ENCODE results near the gene GPC6.

Gene GPC6

GRCh38 chr13:94033098-94033497 lies 806.5 kb downstream of the GPC6 start:
- Histone ChIP-seq H3K27me3 (ENCODE audit: low read depth, low read length) (no peaks in the 10 kb centered on the region), H3K9me3 (ENCODE audit: control insufficient read depth in 1 of 2, low read length in 2 of 2) (no peaks in the 10 kb centered on the region), H3K36me3 (ENCODE audit: control insufficient read depth in 1 of 2, insufficient read depth in 2 of 2, low read length in 2 of 2) (no peaks in the 10 kb centered on the region), H3K4me3 (ENCODE audit: low read depth in 1 of 2, low read length in 2 of 2) (no peak overlapping the region), H3K27ac (ENCODE audit: low read length) (no peak overlapping the region), H3K4me1 (ENCODE audit: control insufficient read depth in 1 of 2, insufficient read depth in 2 of 2, low read length in 2 of 2) (no peaks in the 10 kb centered on the region)

DNA sequence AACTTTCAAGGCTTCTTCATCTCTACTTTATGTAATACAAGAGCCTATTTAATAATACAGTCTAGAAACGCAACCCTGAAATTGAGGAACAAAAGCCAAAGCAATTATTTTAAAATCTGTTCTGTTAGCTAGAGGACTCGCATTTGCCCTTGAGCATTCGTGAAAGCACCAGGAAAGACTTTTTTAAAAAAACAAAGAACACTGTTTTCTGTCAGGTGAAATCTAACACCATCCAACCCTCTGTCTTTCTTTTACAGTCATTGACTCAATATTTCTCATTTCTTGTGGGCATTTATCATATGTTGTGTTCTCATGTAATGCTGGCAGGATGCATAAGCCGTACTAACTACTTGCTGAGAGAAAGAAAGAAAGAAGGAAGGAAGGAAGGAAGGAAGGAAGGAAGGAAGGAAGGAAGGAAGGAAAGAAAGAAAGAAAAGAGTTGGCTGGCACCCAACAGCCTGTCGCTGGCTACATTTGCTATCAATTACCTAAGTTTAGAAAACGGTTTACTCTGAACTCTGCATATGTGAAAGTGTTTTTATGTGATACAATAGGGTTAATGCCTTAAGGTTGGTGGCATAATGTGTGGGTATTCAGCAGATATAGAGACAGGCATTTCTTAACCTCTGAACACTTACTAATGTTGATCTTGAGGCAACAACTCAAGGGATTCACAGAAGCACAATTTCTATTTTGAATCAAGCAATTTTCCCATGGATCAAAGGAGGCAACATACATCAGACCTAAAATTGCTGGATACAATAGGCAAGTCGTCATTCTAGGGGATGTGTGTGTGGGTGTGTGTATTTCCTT lies 807.4 kb downstream of the GPC6 start:
- Histone ChIP-seq H3K4me1 (ENCODE audit: control insufficient read depth in 1 of 2, insufficient read depth in 2 of 2, low read length in 2 of 2) (no peaks in the 10 kb centered on the region), H3K36me3 (ENCODE audit: control insufficient read depth in 1 of 2, insufficient read depth in 2 of 2, low read length in 2 of 2) (no peaks in the 10 kb centered on the region), H3K4me3 (ENCODE audit: low read depth in 1 of 2, low read length in 2 of 2) (no peak overlapping the region), H3K9me3 (ENCODE audit: control insufficient read depth in 1 of 2, low read length in 2 of 2) (no peaks in the 10 kb centered on the region), H3K27me3 (ENCODE audit: low read depth, low read length) (no peaks in the 10 kb centered on the region), H3K27ac (ENCODE audit: low read length) (no peak overlapping the region)

- Histone ChIP-seq H3K9me3 (ENCODE audit: control insufficient read depth in 1 of 2, low read length in 2 of 2) (no peaks in the 10 kb centered on the region), H3K4me1 (ENCODE audit: control insufficient read depth in 1 of 2, insufficient read depth in 2 of 2, low read length in 2 of 2) (no peaks in the 10 kb centered on the region), H3K27me3 (ENCODE audit: low read depth, low read length) (no peaks in the 10 kb centered on the region), H3K4me3 (ENCODE audit: low read depth in 1 of 2, low read length in 2 of 2) (no peak overlapping the region), H3K27ac (ENCODE audit: low read length) (no peak overlapping the region), H3K36me3 (ENCODE audit: control insufficient read depth in 1 of 2, insufficient read depth in 2 of 2, low read length in 2 of 2) (no peaks in the 10 kb centered on the region)
These were observed 823.4 kb downstream of the GPC6 start for GRCh38 chr13:94050039-94050438.

GRCh38 chr13:94050686-94051085 lies 824.1 kb downstream of the GPC6 start:
- no peaks in the 10 kb centered on the region for H3K4me1 ChIP-seq (ENCODE audit: control insufficient read depth in 1 of 2, insufficient read depth in 2 of 2, low read length in 2 of 2)
- no peaks in the 10 kb centered on the region for H3K27me3 ChIP-seq (ENCODE audit: low read depth, low read length)
- H3K36me3 ChIP-seq (ENCODE audit: control insufficient read depth in 1 of 2, insufficient read depth in 2 of 2, low read length in 2 of 2) = no peaks in the 10 kb centered on the region
- H3K27ac ChIP-seq (ENCODE audit: low read length) = no peak overlapping the region
- H3K4me3 ChIP-seq (ENCODE audit: low read depth in 1 of 2, low read length in 2 of 2) = no peak overlapping the region
- H3K9me3 ChIP-seq (ENCODE audit: control insufficient read depth in 1 of 2, low read length in 2 of 2) = no peaks in the 10 kb centered on the region

DNA sequence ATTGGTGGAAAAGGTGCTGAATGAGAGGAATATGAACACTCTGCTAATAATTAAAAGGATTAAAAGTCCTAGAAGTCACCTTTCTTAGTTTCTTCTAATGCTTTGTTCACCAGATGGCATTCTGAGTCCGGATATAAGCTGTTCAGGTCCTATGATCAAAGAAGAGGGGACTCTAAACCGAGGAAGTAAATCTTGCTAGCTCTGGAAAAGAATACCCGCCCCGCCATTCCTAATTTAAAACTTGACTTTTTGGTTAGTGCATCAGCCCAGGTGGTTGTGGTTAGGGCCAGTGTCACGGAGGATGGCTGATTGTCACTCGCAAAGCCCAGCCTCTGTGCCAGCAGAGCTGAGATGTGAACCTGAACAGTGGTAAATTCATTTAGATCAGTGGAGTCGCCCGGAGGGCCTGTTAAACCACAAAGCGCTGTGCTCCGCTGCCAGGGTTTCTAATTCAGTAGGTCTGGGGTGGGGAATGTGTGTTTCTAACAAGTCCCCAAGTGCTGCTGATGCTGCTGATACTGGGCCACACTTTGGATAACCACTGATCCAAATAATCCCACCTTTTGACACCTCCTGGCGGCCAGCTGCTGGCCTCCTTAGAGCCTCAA lies 827.5 kb downstream of the GPC6 start:
- Histone ChIP-seq H3K9me3 (ENCODE audit: control insufficient read depth in 1 of 2, low read length in 2 of 2) (no peaks in the 10 kb centered on the region), H3K27ac (ENCODE audit: low read length) (no peak overlapping the region), H3K4me3 (ENCODE audit: low read depth in 1 of 2, low read length in 2 of 2) (no peak overlapping the region), H3K36me3 (ENCODE audit: control insufficient read depth in 1 of 2, insufficient read depth in 2 of 2, low read length in 2 of 2) (no peaks in the 10 kb centered on the region), H3K4me1 (ENCODE audit: control insufficient read depth in 1 of 2, insufficient read depth in 2 of 2, low read length in 2 of 2) (no peaks in the 10 kb centered on the region), H3K27me3 (ENCODE audit: low read depth, low read length) (no peaks in the 10 kb centered on the region)

GRCh38 chr13:94056362-94056990 lies 829.9 kb downstream of the GPC6 start:
- no peaks in the 10 kb centered on the region for H3K27me3 ChIP-seq (ENCODE audit: low read depth, low read length)
- H3K4me1 ChIP-seq (ENCODE audit: control insufficient read depth in 1 of 2, insufficient read depth in 2 of 2, low read length in 2 of 2) = no peaks in the 10 kb centered on the region
- no peak overlapping the region for H3K4me3 ChIP-seq (ENCODE audit: low read depth in 1 of 2, low read length in 2 of 2)
- H3K9me3 ChIP-seq (ENCODE audit: control insufficient read depth in 1 of 2, low read length in 2 of 2) = no peaks in the 10 kb centered on the region
- no peak overlapping the region for H3K27ac ChIP-seq (ENCODE audit: low read length)
- no peaks in the 10 kb centered on the region for H3K36me3 ChIP-seq (ENCODE audit: control insufficient read depth in 1 of 2, insufficient read depth in 2 of 2, low read length in 2 of 2)

- H3K4me3 ChIP-seq (ENCODE audit: low read depth in 1 of 2, low read length in 2 of 2) = no peak overlapping the region
- H3K27ac ChIP-seq (ENCODE audit: low read length) = no peak overlapping the region
- no peaks in the 10 kb centered on the region for H3K4me1 ChIP-seq (ENCODE audit: control insufficient read depth in 1 of 2, insufficient read depth in 2 of 2, low read length in 2 of 2)
- no peaks in the 10 kb centered on the region for H3K27me3 ChIP-seq (ENCODE audit: low read depth, low read length)
- H3K36me3 ChIP-seq (ENCODE audit: control insufficient read depth in 1 of 2, insufficient read depth in 2 of 2, low read length in 2 of 2) = no peaks in the 10 kb centered on the region
- no peaks in the 10 kb centered on the region for H3K9me3 ChIP-seq (ENCODE audit: control insufficient read depth in 1 of 2, low read length in 2 of 2)
These were observed 831.1 kb downstream of the GPC6 start for GRCh38 chr13:94057618-94058186.

DNA sequence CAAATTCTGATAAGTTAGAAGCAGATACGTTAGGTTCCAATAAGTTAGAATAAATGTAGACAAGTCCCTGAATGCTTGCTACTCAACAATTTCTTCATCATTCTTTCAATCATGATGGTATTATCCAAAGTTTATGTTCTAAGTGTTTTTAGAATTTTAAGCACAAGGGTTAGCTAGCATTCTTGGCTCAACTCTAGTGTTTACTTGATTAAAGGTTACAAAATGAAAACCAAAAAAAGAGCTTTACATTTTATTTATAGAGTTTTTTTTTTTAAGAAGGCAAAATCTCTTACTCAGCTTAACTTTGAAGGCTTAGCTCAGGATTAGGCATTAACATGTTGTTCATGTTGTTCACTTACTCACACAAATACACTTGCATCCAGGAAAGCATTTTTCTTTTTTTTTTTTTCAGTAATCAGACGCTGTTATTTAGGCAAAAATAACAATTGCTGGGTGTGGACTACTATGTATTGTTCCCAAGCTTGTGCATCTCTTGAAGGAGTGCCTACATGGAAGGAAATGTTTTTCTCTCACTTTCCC lies 832.3 kb downstream of the GPC6 start:
- Histone ChIP-seq H3K27me3 (ENCODE audit: low read depth, low read length) (no peaks in the 10 kb centered on the region), H3K4me1 (ENCODE audit: control insufficient read depth in 1 of 2, insufficient read depth in 2 of 2, low read length in 2 of 2) (no peaks in the 10 kb centered on the region), H3K4me3 (ENCODE audit: low read depth in 1 of 2, low read length in 2 of 2) (no peak overlapping the region), H3K36me3 (ENCODE audit: control insufficient read depth in 1 of 2, insufficient read depth in 2 of 2, low read length in 2 of 2) (no peaks in the 10 kb centered on the region), H3K27ac (ENCODE audit: low read length) (no peak overlapping the region), H3K9me3 (ENCODE audit: control insufficient read depth in 1 of 2, low read length in 2 of 2) (no peaks in the 10 kb centered on the region)

DNA sequence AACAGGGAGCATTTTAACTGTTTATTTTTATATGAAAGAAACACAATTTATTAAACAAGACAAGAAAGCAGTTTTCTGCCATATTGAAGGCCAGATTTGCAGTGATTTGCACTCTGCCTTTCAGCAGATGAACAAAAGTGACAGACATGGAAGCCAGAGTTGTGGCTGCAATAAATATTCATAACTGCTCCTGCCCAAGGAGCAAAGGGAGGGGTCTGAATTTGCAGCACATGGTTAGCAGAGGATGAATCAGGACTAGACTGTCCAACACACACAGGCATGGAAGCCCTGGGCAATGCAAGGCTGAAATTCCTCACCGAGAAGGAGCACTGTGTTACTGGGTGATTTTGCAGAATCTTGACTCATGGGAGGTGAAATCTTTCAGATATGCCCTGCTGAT lies 834.7 kb downstream of the GPC6 start:
- H3K27me3 ChIP-seq (ENCODE audit: low read depth, low read length) = no peaks in the 10 kb centered on the region
- H3K27ac ChIP-seq (ENCODE audit: low read length) = no peak overlapping the region
- H3K36me3 ChIP-seq (ENCODE audit: control insufficient read depth in 1 of 2, insufficient read depth in 2 of 2, low read length in 2 of 2) = no peaks in the 10 kb centered on the region
- H3K4me3 ChIP-seq (ENCODE audit: low read depth in 1 of 2, low read length in 2 of 2) = no peak overlapping the region
- H3K4me1 ChIP-seq (ENCODE audit: control insufficient read depth in 1 of 2, insufficient read depth in 2 of 2, low read length in 2 of 2) = no peaks in the 10 kb centered on the region
- H3K9me3 ChIP-seq (ENCODE audit: control insufficient read depth in 1 of 2, low read length in 2 of 2) = no peaks in the 10 kb centered on the region

DNA sequence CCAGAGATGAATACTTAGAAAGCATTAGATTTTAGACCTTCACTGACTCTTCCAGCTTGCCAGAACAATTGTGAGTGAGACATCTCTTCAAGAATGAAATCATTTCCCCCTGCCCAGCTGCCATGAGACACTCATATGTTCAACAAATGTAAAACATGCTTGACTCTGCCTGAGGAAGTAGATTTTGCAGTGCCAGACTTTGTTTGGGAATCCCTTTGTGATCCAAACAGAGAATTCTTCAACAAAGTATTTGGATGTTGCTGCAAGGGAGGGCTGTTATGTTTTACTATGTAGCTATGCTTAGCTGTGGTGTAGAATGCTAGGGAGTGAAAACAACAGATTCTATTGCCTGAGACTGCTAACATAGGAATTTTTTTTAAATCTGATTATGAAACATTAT lies 836.5 kb downstream of the GPC6 start:
- H3K4me3 ChIP-seq (ENCODE audit: low read depth in 1 of 2, low read length in 2 of 2) = no peak overlapping the region
- no peaks in the 10 kb centered on the region for H3K4me1 ChIP-seq (ENCODE audit: control insufficient read depth in 1 of 2, insufficient read depth in 2 of 2, low read length in 2 of 2)
- no peaks in the 10 kb centered on the region for H3K36me3 ChIP-seq (ENCODE audit: control insufficient read depth in 1 of 2, insufficient read depth in 2 of 2, low read length in 2 of 2)
- no peak overlapping the region for H3K27ac ChIP-seq (ENCODE audit: low read length)
- no peaks in the 10 kb centered on the region for H3K27me3 ChIP-seq (ENCODE audit: low read depth, low read length)
- H3K9me3 ChIP-seq (ENCODE audit: control insufficient read depth in 1 of 2, low read length in 2 of 2) = no peaks in the 10 kb centered on the region

DNA sequence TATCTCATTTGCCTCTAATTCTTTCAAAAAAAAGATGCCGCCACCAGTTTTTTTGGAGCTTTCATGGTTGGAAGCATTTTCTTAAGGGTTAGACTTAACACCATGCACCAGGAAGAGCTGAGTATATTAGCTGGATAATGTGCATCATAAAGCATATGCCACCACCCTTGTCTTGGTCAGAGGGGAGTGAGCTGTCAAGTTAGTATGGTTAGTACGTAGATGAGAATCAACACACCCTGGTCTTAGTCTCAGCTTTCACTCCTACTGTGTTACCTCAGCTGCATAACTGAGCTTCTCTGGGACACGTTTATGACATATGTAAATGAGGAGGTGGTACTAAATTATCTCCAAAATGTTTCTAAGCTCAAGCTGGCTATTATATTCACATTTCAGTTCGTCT lies 837.2 kb downstream of the GPC6 start:
- Histone ChIP-seq H3K4me1 (ENCODE audit: control insufficient read depth in 1 of 2, insufficient read depth in 2 of 2, low read length in 2 of 2) (no peaks in the 10 kb centered on the region), H3K4me3 (ENCODE audit: low read depth in 1 of 2, low read length in 2 of 2) (no peak overlapping the region), H3K36me3 (ENCODE audit: control insufficient read depth in 1 of 2, insufficient read depth in 2 of 2, low read length in 2 of 2) (no peaks in the 10 kb centered on the region), H3K27me3 (ENCODE audit: low read depth, low read length) (no peaks in the 10 kb centered on the region), H3K9me3 (ENCODE audit: control insufficient read depth in 1 of 2, low read length in 2 of 2) (no peaks in the 10 kb centered on the region), H3K27ac (ENCODE audit: low read length) (no peak overlapping the region)

Measured in muscle layer of duodenum (tissue), 2 donors.